Neural crest cell (in vitro differentiated cells): Measurements from ENCODE around the gene SPOCK2. TPM values are rescaled to one million over a fixed set of nuclear protein-coding genes. Genes with fewer than 3 reads are reported as not detected.

Experiments used
- DNase-seq: peaks from one replicate; pipeline ENCODE4 v3.0.0; 2021; ENCODE audit warnings: low read depth, mixed read lengths, low spot score
- H3K27ac Mint-ChIP-seq: one replicate; pipeline ENCODE4 v1.8.0; 2021; ENCODE audit warnings: mild to moderate bottlenecking, mixed read lengths; ENCODE audit not compliant: unreplicated experiment
- H3K27me3 Mint-ChIP-seq: 2 replicates; pipeline ENCODE4 v1.8.0; 2021; ENCODE audit warnings: low read depth, mild to moderate bottlenecking, mixed read lengths
- H3K36me3 Mint-ChIP-seq: 2 replicates; pipeline ENCODE4 v1.8.0; 2021; ENCODE audit warnings: low read depth, mild to moderate bottlenecking, mixed read lengths
- H3K4me1 Mint-ChIP-seq: 2 replicates; pipeline ENCODE4 v1.8.0; 2021; ENCODE audit warnings: mixed read lengths
- H3K4me3 Mint-ChIP-seq: one replicate; pipeline ENCODE4 v1.8.0; 2021; ENCODE audit warnings: mild to moderate bottlenecking, mixed read lengths
- H3K9me3 Mint-ChIP-seq: 2 replicates; pipeline ENCODE4 v1.8.0; 2021; ENCODE audit warnings: mixed read lengths
- CTCF ChIP-seq: fragments of 200-600 bp; sonication (generic); conservative IDR thresholded peaks from 2 replicates; pipeline ENCODE4 v1.5.0; 2021; ENCODE audit warnings: antibody characterized with exemption, mild to moderate bottlenecking
- total RNA-seq: library from RNA; stranded (reverse); gene quantifications from 2 replicates; pipeline ENCODE4 v1.2.1, GENCODE V29; 2021

Gene SPOCK2
- total RNA-seq, 1 donor from 2014 or later: 1.4 TPM

- no peak for TF ChIP-seq CTCF
- DNase-seq: no peak
- H3K36me3 Mint-ChIP-seq: peaks cover 8% of the 10 kb centered on the region
- no peaks in the 10 kb centered on the region for H3K9me3 Mint-ChIP-seq
- no peak overlapping the region for H3K4me3 Mint-ChIP-seq
- no peaks in the 10 kb centered on the region for H3K27me3 Mint-ChIP-seq
- no peak overlapping the region for H3K27ac Mint-ChIP-seq
- H3K4me1 Mint-ChIP-seq: peaks cover 32% of the 10 kb centered on the region
These were observed 36.0 kb upstream of the SPOCK2 start for GRCh38 chr10:72124381-72124780.

- Mint-ChIP-seq H3K27me3 (no peaks in the 10 kb centered on the region), H3K36me3 (peaks cover 9% of the 10 kb centered on the region), H3K9me3 (no peaks in the 10 kb centered on the region), H3K4me1 (peaks cover 32% of the 10 kb centered on the region), H3K27ac (no peak overlapping the region), H3K4me3 (no peak overlapping the region)
- no peak for TF ChIP-seq CTCF
- no peak for DNase-seq
These were observed 35.3 kb upstream of the SPOCK2 start for GRCh38 chr10:72123616-72124015.

GRCh38 chr10:72122221-72122620 lies 33.9 kb upstream of the SPOCK2 start:
- Mint-ChIP-seq H3K4me1 (peaks cover 32% of the 10 kb centered on the region), H3K27ac (no peak overlapping the region), H3K27me3 (no peaks in the 10 kb centered on the region), H3K9me3 (peaks cover 3% of the 10 kb centered on the region), H3K4me3 (no peak overlapping the region), H3K36me3 (peaks cover 16% of the 10 kb centered on the region)
- TF ChIP-seq CTCF: no peak
- DNase-seq: no peak

- H3K4me3 Mint-ChIP-seq: no peak overlapping the region
- peaks cover 27% of the 10 kb centered on the region for H3K4me1 Mint-ChIP-seq
- peaks cover 20% of the 10 kb centered on the region for H3K36me3 Mint-ChIP-seq
- TF ChIP-seq CTCF: no peak
- no peaks in the 10 kb centered on the region for H3K27me3 Mint-ChIP-seq
- no peak overlapping the region for H3K27ac Mint-ChIP-seq
- no peak for DNase-seq
- peaks cover 6% of the 10 kb centered on the region for H3K9me3 Mint-ChIP-seq
These were observed 33.0 kb upstream of the SPOCK2 start for GRCh38 chr10:72121389-72121788.

- no peak for DNase-seq
- H3K36me3 Mint-ChIP-seq: peaks cover 24% of the 10 kb centered on the region
- no peaks in the 10 kb centered on the region for H3K27me3 Mint-ChIP-seq
These were observed 28.0 kb upstream of the SPOCK2 start for GRCh38 chr10:72116372-72116771.

More at GRCh38 chr10:72116372-72116771, 28.0 kb upstream of the SPOCK2 start:
- Mint-ChIP-seq H3K4me3 (no peak overlapping the region), H3K4me1 (no peaks in the 10 kb centered on the region), H3K27ac (no peak overlapping the region), H3K9me3 (peaks cover 8% of the 10 kb centered on the region)
- no peak for TF ChIP-seq CTCF
